ENCODE results near the gene CHN2.

CHN2 gene

GRCh38 chr7:29277436-29278215 lies 83.1 kb downstream of the CHN2 start:
- Histone ChIP-seq H3K4me2 (ENCODE audit: low read length) (no peak overlapping the region), H3K27me3 (ENCODE audit: control insufficient read depth, insufficient read depth, low read length) (peaks cover 57% of the 10 kb centered on the region), H3K4me1 (ENCODE audit: control insufficient read depth, insufficient read depth, low read length) (peaks cover 8% of the 10 kb centered on the region), H3K9me3 (replicated peaks; ENCODE audit: low read length) (no peaks in the 10 kb centered on the region), H3K4me3 (ENCODE audit: low read length) (no peak overlapping the region), H3K36me3 (ENCODE audit: insufficient read depth, low read length) (no peaks in the 10 kb centered on the region), H3K9ac (ENCODE audit: low read depth, low read length) (no peak overlapping the region)

- H3K4me1 ChIP-seq (ENCODE audit: control insufficient read depth, insufficient read depth, low read length): peaks cover 8% of the 10 kb centered on the region
- H3K27me3 ChIP-seq (ENCODE audit: control insufficient read depth, insufficient read depth, low read length): peaks cover 64% of the 10 kb centered on the region
- no peak overlapping the region for H3K4me2 ChIP-seq (ENCODE audit: low read length)
These were observed 83.9 kb downstream of the CHN2 start for GRCh38 chr7:29278337-29279069.

GRCh38 chr7:29281782-29282541 lies 87.4 kb downstream of the CHN2 start:
- Histone ChIP-seq H3K4me1 (ENCODE audit: control insufficient read depth, insufficient read depth, low read length) (peaks cover 20% of the 10 kb centered on the region), H3K9me3 (replicated peaks; ENCODE audit: low read length) (no peaks in the 10 kb centered on the region), H3K9ac (ENCODE audit: low read depth, low read length) (no peak overlapping the region), H3K4me3 (ENCODE audit: low read length) (no peak overlapping the region), H3K4me2 (ENCODE audit: low read length) (no peak overlapping the region), H3K27me3 (ENCODE audit: control insufficient read depth, insufficient read depth, low read length) (peaks cover 56% of the 10 kb centered on the region), H3K36me3 (ENCODE audit: insufficient read depth, low read length) (no peaks in the 10 kb centered on the region)

More at GRCh38 chr7:29278337-29279069, 83.9 kb downstream of the CHN2 start:
- Histone ChIP-seq H3K4me3 (ENCODE audit: low read length) (no peak overlapping the region), H3K9me3 (replicated peaks; ENCODE audit: low read length) (no peaks in the 10 kb centered on the region), H3K36me3 (ENCODE audit: insufficient read depth, low read length) (no peaks in the 10 kb centered on the region), H3K9ac (ENCODE audit: low read depth, low read length) (no peak overlapping the region)

- no peak overlapping the region for H3K9ac ChIP-seq (ENCODE audit: low read depth, low read length)
- no peak overlapping the region for H3K4me3 ChIP-seq (ENCODE audit: low read length)
- no peak overlapping the region for H3K4me2 ChIP-seq (ENCODE audit: low read length)
- no peaks in the 10 kb centered on the region for H3K36me3 ChIP-seq (ENCODE audit: insufficient read depth, low read length)
- H3K27me3 ChIP-seq (ENCODE audit: control insufficient read depth, insufficient read depth, low read length): peaks cover 46% of the 10 kb centered on the region
- H3K9me3 ChIP-seq (replicated peaks; ENCODE audit: low read length): no peaks in the 10 kb centered on the region
- H3K4me1 ChIP-seq (ENCODE audit: control insufficient read depth, insufficient read depth, low read length): peaks cover 29% of the 10 kb centered on the region
These were observed 88.3 kb downstream of the CHN2 start for GRCh38 chr7:29282819-29283414.

- Histone ChIP-seq H3K27me3 (ENCODE audit: control insufficient read depth, insufficient read depth, low read length) (peaks cover 27% of the 10 kb centered on the region), H3K4me3 (ENCODE audit: low read length) (no peak overlapping the region), H3K36me3 (ENCODE audit: insufficient read depth, low read length) (no peaks in the 10 kb centered on the region), H3K9me3 (replicated peaks; ENCODE audit: low read length) (no peaks in the 10 kb centered on the region), H3K9ac (ENCODE audit: low read depth, low read length) (no peak overlapping the region), H3K4me2 (ENCODE audit: low read length) (peak overlapping the region; percentile 6), H3K4me1 (ENCODE audit: control insufficient read depth, insufficient read depth, low read length) (peaks cover 46% of the 10 kb centered on the region)
These were observed 90.3 kb downstream of the CHN2 start for GRCh38 chr7:29284696-29285443.

GRCh38 chr7:29285444-29285793 lies 90.8 kb downstream of the CHN2 start:
- Histone ChIP-seq H3K27me3 (ENCODE audit: control insufficient read depth, insufficient read depth, low read length) (peaks cover 26% of the 10 kb centered on the region), H3K4me3 (ENCODE audit: low read length) (no peak overlapping the region), H3K36me3 (ENCODE audit: insufficient read depth, low read length) (no peaks in the 10 kb centered on the region), H3K4me1 (ENCODE audit: control insufficient read depth, insufficient read depth, low read length) (peaks cover 46% of the 10 kb centered on the region), H3K9me3 (replicated peaks; ENCODE audit: low read length) (no peaks in the 10 kb centered on the region), H3K4me2 (ENCODE audit: low read length) (peak overlapping the region; percentile 1), H3K9ac (ENCODE audit: low read depth, low read length) (no peak overlapping the region)

GRCh38 chr7:29285861-29286260 lies 91.3 kb downstream of the CHN2 start:
- Histone ChIP-seq H3K36me3 (ENCODE audit: insufficient read depth, low read length) (no peaks in the 10 kb centered on the region), H3K4me3 (ENCODE audit: low read length) (no peak overlapping the region), H3K9ac (ENCODE audit: low read depth, low read length) (no peak overlapping the region), H3K27me3 (ENCODE audit: control insufficient read depth, insufficient read depth, low read length) (peaks cover 23% of the 10 kb centered on the region), H3K4me2 (ENCODE audit: low read length) (peak overlapping the region; percentile 1), H3K9me3 (replicated peaks; ENCODE audit: low read length) (no peaks in the 10 kb centered on the region), H3K4me1 (ENCODE audit: control insufficient read depth, insufficient read depth, low read length) (peaks cover 46% of the 10 kb centered on the region)

- Histone ChIP-seq H3K27me3 (ENCODE audit: control insufficient read depth, insufficient read depth, low read length) (peaks cover 10% of the 10 kb centered on the region), H3K4me3 (ENCODE audit: low read length) (no peak overlapping the region), H3K4me1 (ENCODE audit: control insufficient read depth, insufficient read depth, low read length) (peaks cover 46% of the 10 kb centered on the region), H3K9ac (ENCODE audit: low read depth, low read length) (no peak overlapping the region), H3K9me3 (replicated peaks; ENCODE audit: low read length) (no peaks in the 10 kb centered on the region), H3K36me3 (ENCODE audit: insufficient read depth, low read length) (no peaks in the 10 kb centered on the region), H3K4me2 (ENCODE audit: low read length) (peak overlapping the region; percentile 9)
These were observed 92.8 kb downstream of the CHN2 start for GRCh38 chr7:29287366-29287765.

- H3K36me3 ChIP-seq (ENCODE audit: insufficient read depth, low read length): no peaks in the 10 kb centered on the region
- peak overlapping the region; percentile 48 for H3K4me2 ChIP-seq (ENCODE audit: low read length)
- H3K27me3 ChIP-seq (ENCODE audit: control insufficient read depth, insufficient read depth, low read length): peaks cover 6% of the 10 kb centered on the region
- H3K4me3 ChIP-seq (ENCODE audit: low read length): no peak overlapping the region
- H3K4me1 ChIP-seq (ENCODE audit: control insufficient read depth, insufficient read depth, low read length): peaks cover 46% of the 10 kb centered on the region
- H3K9ac ChIP-seq (ENCODE audit: low read depth, low read length): no peak overlapping the region
- no peaks in the 10 kb centered on the region for H3K9me3 ChIP-seq (replicated peaks; ENCODE audit: low read length)
These were observed 93.9 kb downstream of the CHN2 start for GRCh38 chr7:29288181-29289091.

Measured in skeletal muscle satellite cell (primary cell).